ENCODE measurements around the gene CUZD1. TPM values are rescaled to one million over a fixed set of nuclear protein-coding genes. Genes with fewer than 3 reads are reported as not detected.

CUZD1 gene
- total RNA-seq, 4 donors from 2014 or later, result 0.45 to 0.81 TPM; not detected in 2

DNA sequence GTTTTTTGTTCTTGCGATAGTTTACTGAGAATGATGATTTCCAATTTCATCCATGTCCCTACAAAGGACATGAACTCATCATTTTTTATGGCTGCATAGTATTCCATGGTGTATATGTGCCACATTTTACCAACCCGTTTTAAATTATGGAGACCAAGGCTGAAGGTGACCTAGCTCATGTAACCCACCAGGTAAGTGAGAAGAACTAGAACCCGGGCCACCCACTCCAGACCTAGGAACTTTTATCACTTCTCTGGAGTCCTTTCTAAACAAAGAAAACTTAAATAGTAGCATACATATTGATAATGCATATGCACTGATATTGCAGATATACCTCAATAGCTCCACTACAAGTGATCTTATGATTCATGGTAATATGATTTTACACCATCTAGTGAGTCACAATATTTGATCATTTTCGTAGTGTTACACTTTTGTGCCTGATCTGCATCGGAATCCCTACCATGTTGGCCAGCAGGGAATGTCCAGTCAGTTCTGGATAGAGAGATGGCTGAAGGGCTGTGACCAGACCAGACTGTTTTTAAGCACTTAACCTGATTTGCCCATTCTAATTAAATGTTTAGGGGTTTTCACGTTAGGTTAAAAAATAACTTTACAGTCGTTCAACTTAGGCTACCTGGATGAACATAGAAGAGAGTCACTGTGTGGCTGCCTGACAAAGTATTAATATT is 15.2 kb downstream of the CUZD1 start:
- Histone ChIP-seq H3K4me3 (replicated peaks in 1 of 3) (no peak overlapping the region), H3K27ac (no peak overlapping the region), H3K4me1 (no peaks in the 10 kb centered on the region), H3K36me3 (no peaks in the 10 kb centered on the region), H3K27me3 (no peaks in the 10 kb centered on the region), H3K9me3 (no peaks in the 10 kb centered on the region)
- WGBS, 2 donors, result 91 to 94% methylated on average over 7 of the region's 7 CpGs
- intact Hi-C loops (cut with DNase I), result no loop called here
- DNase-seq, result no peak
- no peak for TF ChIP-seq POLR2A (IDR thresholded peaks at IDR 0.05)
- TF ChIP-seq, protein P1, sequence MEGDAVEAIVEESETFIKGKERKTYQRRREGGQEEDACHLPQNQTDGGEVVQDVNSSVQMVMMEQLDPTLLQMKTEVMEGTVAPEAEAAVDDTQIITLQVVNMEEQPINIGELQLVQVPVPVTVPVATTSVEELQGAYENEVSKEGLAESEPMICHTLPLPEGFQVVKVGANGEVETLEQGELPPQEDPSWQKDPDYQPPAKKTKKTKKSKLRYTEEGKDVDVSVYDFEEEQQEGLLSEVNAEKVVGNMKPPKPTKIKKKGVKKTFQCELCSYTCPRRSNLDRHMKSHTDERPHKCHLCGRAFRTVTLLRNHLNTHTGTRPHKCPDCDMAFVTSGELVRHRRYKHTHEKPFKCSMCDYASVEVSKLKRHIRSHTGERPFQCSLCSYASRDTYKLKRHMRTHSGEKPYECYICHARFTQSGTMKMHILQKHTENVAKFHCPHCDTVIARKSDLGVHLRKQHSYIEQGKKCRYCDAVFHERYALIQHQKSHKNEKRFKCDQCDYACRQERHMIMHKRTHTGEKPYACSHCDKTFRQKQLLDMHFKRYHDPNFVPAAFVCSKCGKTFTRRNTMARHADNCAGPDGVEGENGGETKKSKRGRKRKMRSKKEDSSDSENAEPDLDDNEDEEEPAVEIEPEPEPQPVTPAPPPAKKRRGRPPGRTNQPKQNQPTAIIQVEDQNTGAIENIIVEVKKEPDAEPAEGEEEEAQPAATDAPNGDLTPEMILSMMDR (IDR thresholded peaks at IDR 0.05), result no peak

DNA sequence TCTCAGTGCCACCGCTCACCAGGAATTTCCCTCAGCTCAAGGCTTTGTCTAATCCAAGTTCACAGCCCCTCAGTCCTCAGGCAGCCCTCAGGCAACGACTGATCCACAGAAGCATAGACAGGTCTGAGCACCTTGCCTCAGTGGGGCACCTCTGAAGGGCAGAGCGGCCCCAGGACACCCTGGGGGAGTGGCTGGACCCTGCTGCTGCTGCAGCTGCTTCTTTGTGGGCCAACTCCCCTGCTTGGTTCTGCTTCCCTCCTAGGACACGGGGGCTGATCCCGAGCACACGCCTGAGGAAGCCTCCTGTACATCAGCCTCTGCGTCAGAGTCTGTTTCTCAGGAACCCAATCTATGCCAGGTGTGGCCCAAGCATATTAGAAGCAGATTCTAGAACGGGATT is 16.2 kb downstream of the CUZD1 start:
- Histone ChIP-seq H3K36me3 (no peaks in the 10 kb centered on the region), H3K27ac (no peak overlapping the region), H3K9me3 (no peaks in the 10 kb centered on the region), H3K27me3 (no peaks in the 10 kb centered on the region), H3K4me1 (no peaks in the 10 kb centered on the region), H3K4me3 (replicated peaks in 1 of 3) (no peak overlapping the region)
- intact Hi-C loops (cut with DNase I), result no loop called here
- 78 to 79% methylated on average over 6 to 8 of the region's 8 CpGs for WGBS, 2 donors
- TF ChIP-seq, protein P1 (IDR thresholded peaks at IDR 0.05), result no peak
- no peak for TF ChIP-seq POLR2A (IDR thresholded peaks at IDR 0.05)
- no peak for DNase-seq

DNA sequence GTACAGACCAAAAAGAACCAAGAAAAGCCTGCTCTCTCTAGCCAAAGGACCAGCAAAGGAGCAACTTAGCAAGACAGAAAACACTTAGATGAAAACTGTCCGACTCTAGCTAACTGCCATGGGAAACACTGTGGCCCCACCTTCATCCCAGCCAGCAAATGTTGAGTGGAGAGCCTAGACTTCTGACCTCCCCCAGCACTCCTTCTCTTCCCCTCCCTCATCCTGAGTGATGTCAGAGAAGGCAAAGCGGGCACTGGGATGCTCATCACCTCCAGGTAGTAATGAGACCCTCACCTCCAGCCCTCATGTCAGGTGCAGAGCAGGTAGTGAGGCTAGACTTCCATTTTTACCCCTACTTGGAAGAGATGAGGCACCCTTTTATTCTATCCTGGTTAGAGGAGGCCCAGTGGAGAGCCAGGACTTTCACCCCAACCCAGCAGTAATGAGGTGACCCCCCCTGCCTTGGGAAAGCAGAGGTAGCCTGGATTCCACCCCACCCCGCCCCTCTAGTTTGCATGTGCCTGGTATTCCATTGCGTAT is 16.9 kb downstream of the CUZD1 start:
- Histone ChIP-seq H3K27ac (no peak overlapping the region), H3K4me1 (no peaks in the 10 kb centered on the region), H3K27me3 (no peaks in the 10 kb centered on the region), H3K36me3 (no peaks in the 10 kb centered on the region), H3K4me3 (replicated peaks in 1 of 3) (no peak overlapping the region), H3K9me3 (no peaks in the 10 kb centered on the region)
- DNase-seq, result no peak
- intact Hi-C loops (cut with DNase I), result no loop called here
- 79 to 82% methylated on average over 4 of the region's 4 CpGs for WGBS, 2 donors
- TF ChIP-seq, protein P1 (IDR thresholded peaks at IDR 0.05), result no peak
- no peak for TF ChIP-seq POLR2A (IDR thresholded peaks at IDR 0.05)

DNA sequence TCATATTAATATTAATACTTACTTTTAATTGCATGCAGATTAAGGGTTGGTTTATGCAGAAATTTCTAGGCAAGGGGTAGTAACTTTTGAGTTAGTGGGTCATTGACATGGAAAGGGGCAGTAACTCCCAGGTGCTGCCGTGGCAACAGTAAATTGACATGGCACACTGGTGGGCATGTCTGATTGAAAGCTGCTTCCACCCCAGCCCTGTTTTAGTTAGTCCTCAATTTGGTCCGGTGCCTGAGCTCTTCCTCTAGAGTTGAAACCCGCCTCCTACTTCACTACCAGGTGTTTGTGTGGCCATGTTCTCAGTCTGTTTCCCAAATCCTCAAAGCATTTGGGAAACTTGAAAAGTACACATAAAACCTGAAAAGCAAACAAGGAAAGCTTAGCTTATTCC is 18.4 kb downstream of the CUZD1 start:
- Histone ChIP-seq H3K9me3 (no peaks in the 10 kb centered on the region), H3K27ac (no peak overlapping the region), H3K27me3 (no peaks in the 10 kb centered on the region), H3K4me1 (no peaks in the 10 kb centered on the region), H3K4me3 (replicated peaks in 1 of 3) (no peak overlapping the region), H3K36me3 (no peaks in the 10 kb centered on the region)
- 79 to 88% methylated on average over 3 of the region's 3 CpGs for WGBS, 2 donors
- no peak for DNase-seq
- TF ChIP-seq POLR2A (IDR thresholded peaks at IDR 0.05), result no peak
- TF ChIP-seq, protein P1 (IDR thresholded peaks at IDR 0.05), result no peak
- intact Hi-C loops (cut with DNase I), result no loop called here

DNA sequence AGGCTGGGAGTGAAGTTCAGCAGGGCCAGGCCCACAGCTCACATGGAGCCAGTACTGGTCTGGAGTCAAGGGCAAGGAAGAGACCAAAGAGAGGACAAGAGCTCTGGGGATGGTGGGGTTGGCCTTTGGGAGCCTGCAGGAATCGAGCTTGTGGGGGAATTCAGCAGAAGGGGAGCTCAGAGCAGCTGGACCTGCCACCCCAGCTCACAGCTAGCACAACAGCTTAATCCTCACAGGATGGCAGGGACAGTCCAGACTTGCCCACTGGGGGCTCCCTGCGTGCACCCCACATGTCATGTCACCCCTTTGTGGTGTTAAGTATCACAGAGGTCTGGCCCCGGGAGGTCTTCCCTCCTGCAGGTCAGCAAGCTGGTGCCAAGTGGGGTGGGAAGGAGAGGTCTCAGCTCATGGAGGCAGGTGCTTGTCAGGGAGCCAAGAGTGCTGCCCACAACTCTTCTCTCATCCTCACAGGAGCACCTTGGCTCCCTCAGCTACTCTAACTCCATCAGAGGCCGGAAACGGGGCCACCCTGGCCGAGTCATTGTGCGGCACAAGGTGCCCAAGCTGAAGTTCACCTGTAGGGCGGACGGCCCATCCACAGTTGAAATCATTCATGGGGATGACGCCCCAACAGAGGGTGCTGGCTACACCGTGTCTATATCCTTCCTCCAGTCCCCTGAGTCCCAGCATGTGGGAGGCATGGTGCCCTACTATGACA is 22.5 kb downstream of the CUZD1 start:
- no peaks in the 10 kb centered on the region for H3K27me3 ChIP-seq
- TF ChIP-seq POLR2A (IDR thresholded peaks at IDR 0.05), result no peak
- TF ChIP-seq, protein P1 (IDR thresholded peaks at IDR 0.05), result no peak
- H3K9me3 ChIP-seq, result no peaks in the 10 kb centered on the region
- H3K27ac ChIP-seq, result no peak overlapping the region
- WGBS, 2 donors, result 79 to 92% methylated on average over 9 to 10 of the region's 11 CpGs
- H3K36me3 ChIP-seq, result no peaks in the 10 kb centered on the region
- H3K4me1 ChIP-seq, result no peaks in the 10 kb centered on the region
- H3K4me3 ChIP-seq (replicated peaks in 1 of 3), result no peak overlapping the region
- no peak for DNase-seq
- intact Hi-C loops (cut with DNase I), result no loop called here
